ENCODE measurements around the gene ZNF106. TPM values are rescaled to one million over a fixed set of nuclear protein-coding genes. Genes with fewer than 3 reads are reported as not detected.

The ZNF106 gene
- total and polyA plus RNA-seq, 3 experiments from 2014 or later, result 48.5 to 51.6 (median 50.0) TPM

- Mint-ChIP-seq H3K36me3 (peaks cover 0 to 7% (median 0%) of the 10 kb centered on the region in 3 donors), H3K27me3 (no peaks in the 10 kb centered on the region), H3K9me3 (no peaks in the 10 kb centered on the region), H3K4me1 (no peaks in the 10 kb centered on the region), H3K27ac (peak overlapping the region in 1 of 8 donors; percentile 18), H3K4me3 (no peak overlapping the region)
- Histone ChIP-seq H3K4me3 (ENCODE audit: low read length) (no peak overlapping the region), H3K9me3 (ENCODE audit: low read length) (no peaks in the 10 kb centered on the region), H3K36me3 (ENCODE audit: insufficient read depth, low read length) (no peaks in the 10 kb centered on the region), H3K27me3 (ENCODE audit: insufficient read depth, low read length, poor library complexity, severe bottlenecking) (no peaks in the 10 kb centered on the region), H3K27ac (ENCODE audit: low read depth, low read length) (no peak overlapping the region), H3K4me1 (ENCODE audit: insufficient read depth, low read length) (no peaks in the 10 kb centered on the region)
- DNase-seq, result no peak
- ChIA-PET CTCF (interaction anchor here (1.3 kb wide), 1 partner anchor 14 kb away, joined by 3 read pairs; no protein-coding TSS in a partner anchor), POLR2A (no interaction called here)
Measured at GRCh38 chr15:42371096-42371495, 119.8 kb downstream of the ZNF106 start.

- POLR2A ChIA-PET, result no interaction called here
- Histone ChIP-seq H3K4me1 (ENCODE audit: insufficient read depth, low read length) (no peaks in the 10 kb centered on the region), H3K4me3 (ENCODE audit: low read length) (no peak overlapping the region), H3K27ac (ENCODE audit: low read depth, low read length) (no peak overlapping the region), H3K9me3 (ENCODE audit: low read length) (no peaks in the 10 kb centered on the region), H3K27me3 (ENCODE audit: insufficient read depth, low read length, poor library complexity, severe bottlenecking) (no peaks in the 10 kb centered on the region), H3K36me3 (ENCODE audit: insufficient read depth, low read length) (no peaks in the 10 kb centered on the region)
- DNase-seq, result no peak
- Mint-ChIP-seq H3K4me1 (no peaks in the 10 kb centered on the region), H3K36me3 (peaks cover 0 to 5% (median 4%) of the 10 kb centered on the region in 3 donors), H3K27ac (no peak overlapping the region), H3K4me3 (no peak overlapping the region), H3K9me3 (no peaks in the 10 kb centered on the region), H3K27me3 (no peaks in the 10 kb centered on the region)
- CTCF ChIA-PET, result no interaction called here
Measured at GRCh38 chr15:42368096-42368495, 122.8 kb downstream of the ZNF106 start.

GRCh38 chr15:42367041-42367440, 123.9 kb downstream of the ZNF106 start:
- no peaks in the 10 kb centered on the region for H3K36me3 ChIP-seq (ENCODE audit: insufficient read depth, low read length)
- no peak overlapping the region for H3K27ac Mint-ChIP-seq
- peaks cover 2 to 7% (median 4%) of the 10 kb centered on the region in 3 donors for H3K36me3 Mint-ChIP-seq
- no peak overlapping the region for H3K4me3 ChIP-seq (ENCODE audit: low read length)
- no peaks in the 10 kb centered on the region for H3K9me3 Mint-ChIP-seq
- CTCF ChIA-PET, result no interaction called here
- no peaks in the 10 kb centered on the region for H3K27me3 ChIP-seq (ENCODE audit: insufficient read depth, low read length, poor library complexity, severe bottlenecking)
- H3K4me1 Mint-ChIP-seq, result no peaks in the 10 kb centered on the region
- H3K27ac ChIP-seq (ENCODE audit: low read depth, low read length), result no peak overlapping the region
- no peaks in the 10 kb centered on the region for H3K4me1 ChIP-seq (ENCODE audit: insufficient read depth, low read length)
- no peaks in the 10 kb centered on the region for H3K27me3 Mint-ChIP-seq
- POLR2A ChIA-PET, result no interaction called here
- no peaks in the 10 kb centered on the region for H3K9me3 ChIP-seq (ENCODE audit: low read length)
- no peak overlapping the region for H3K4me3 Mint-ChIP-seq
- DNase-seq, result no peak

GRCh38 chr15:42365921-42366550, 124.9 kb downstream of the ZNF106 start:
- H3K4me1 Mint-ChIP-seq, result no peaks in the 10 kb centered on the region
- ChIA-PET POLR2A (no interaction called here), CTCF (interaction anchor here (1.1 kb wide), 1 partner anchor 22 kb away, joined by 3 read pairs; no protein-coding TSS in a partner anchor)
- H3K4me3 Mint-ChIP-seq, result no peak overlapping the region
- H3K27ac Mint-ChIP-seq, result peak overlapping the region in 1 of 8 donors; percentile 51
- Histone ChIP-seq H3K9me3 (ENCODE audit: low read length) (no peaks in the 10 kb centered on the region), H3K4me1 (ENCODE audit: insufficient read depth, low read length) (no peaks in the 10 kb centered on the region), H3K4me3 (ENCODE audit: low read length) (no peak overlapping the region), H3K27me3 (ENCODE audit: insufficient read depth, low read length, poor library complexity, severe bottlenecking) (no peaks in the 10 kb centered on the region), H3K27ac (ENCODE audit: low read depth, low read length) (no peak overlapping the region), H3K36me3 (ENCODE audit: insufficient read depth, low read length) (no peaks in the 10 kb centered on the region)
- H3K27me3 Mint-ChIP-seq, result no peaks in the 10 kb centered on the region
- no peak for DNase-seq
- peaks cover 4 to 7% (median 5%) of the 10 kb centered on the region in 3 donors for H3K36me3 Mint-ChIP-seq
- no peaks in the 10 kb centered on the region for H3K9me3 Mint-ChIP-seq

GRCh38 chr15:42364529-42364928, 126.4 kb downstream of the ZNF106 start:
- Histone ChIP-seq H3K27ac (ENCODE audit: low read depth, low read length) (no peak overlapping the region), H3K9me3 (ENCODE audit: low read length) (no peaks in the 10 kb centered on the region), H3K4me1 (ENCODE audit: insufficient read depth, low read length) (no peaks in the 10 kb centered on the region), H3K36me3 (ENCODE audit: insufficient read depth, low read length) (no peaks in the 10 kb centered on the region), H3K27me3 (ENCODE audit: insufficient read depth, low read length, poor library complexity, severe bottlenecking) (no peaks in the 10 kb centered on the region), H3K4me3 (ENCODE audit: low read length) (no peak overlapping the region)
- H3K4me1 Mint-ChIP-seq, result no peaks in the 10 kb centered on the region
- H3K9me3 Mint-ChIP-seq, result no peaks in the 10 kb centered on the region
- H3K4me3 Mint-ChIP-seq, result no peak overlapping the region
- CTCF ChIA-PET, result no interaction called here
- no peak for DNase-seq
- H3K36me3 Mint-ChIP-seq, result peaks cover 4 to 13% (median 7%) of the 10 kb centered on the region in 3 donors
- POLR2A ChIA-PET, result no interaction called here
- H3K27me3 Mint-ChIP-seq, result no peaks in the 10 kb centered on the region
- no peak overlapping the region for H3K27ac Mint-ChIP-seq

- peaks cover 4 to 17% (median 7%) of the 10 kb centered on the region in 3 donors for H3K36me3 Mint-ChIP-seq
- no peak overlapping the region for H3K4me3 Mint-ChIP-seq
- ChIA-PET CTCF (no interaction called here), POLR2A (no interaction called here)
- H3K27me3 Mint-ChIP-seq, result no peaks in the 10 kb centered on the region
- no peaks in the 10 kb centered on the region for H3K9me3 Mint-ChIP-seq
- DNase-seq, result no peak
- Histone ChIP-seq H3K27me3 (ENCODE audit: insufficient read depth, low read length, poor library complexity, severe bottlenecking) (no peaks in the 10 kb centered on the region), H3K4me1 (ENCODE audit: insufficient read depth, low read length) (no peaks in the 10 kb centered on the region), H3K36me3 (ENCODE audit: insufficient read depth, low read length) (no peaks in the 10 kb centered on the region), H3K27ac (ENCODE audit: low read depth, low read length) (no peak overlapping the region), H3K4me3 (ENCODE audit: low read length) (no peak overlapping the region), H3K9me3 (ENCODE audit: low read length) (no peaks in the 10 kb centered on the region)
- H3K4me1 Mint-ChIP-seq, result no peaks in the 10 kb centered on the region
- H3K27ac Mint-ChIP-seq, result no peak overlapping the region
Measured at GRCh38 chr15:42363942-42364341, 127.0 kb downstream of the ZNF106 start.

GRCh38 chr15:42363487-42363886, 127.5 kb downstream of the ZNF106 start:
- no peaks in the 10 kb centered on the region for H3K4me1 Mint-ChIP-seq
- Histone ChIP-seq H3K4me3 (ENCODE audit: low read length) (no peak overlapping the region), H3K27ac (ENCODE audit: low read depth, low read length) (no peak overlapping the region), H3K4me1 (ENCODE audit: insufficient read depth, low read length) (no peaks in the 10 kb centered on the region), H3K9me3 (ENCODE audit: low read length) (no peaks in the 10 kb centered on the region), H3K36me3 (ENCODE audit: insufficient read depth, low read length) (no peaks in the 10 kb centered on the region), H3K27me3 (ENCODE audit: insufficient read depth, low read length, poor library complexity, severe bottlenecking) (no peaks in the 10 kb centered on the region)
- ChIA-PET CTCF (no interaction called here), POLR2A (no interaction called here)
- no peaks in the 10 kb centered on the region for H3K9me3 Mint-ChIP-seq
- H3K27ac Mint-ChIP-seq, result peak overlapping the region in 1 of 8 donors; percentile 6
- peaks cover 4 to 19% (median 7%) of the 10 kb centered on the region in 3 donors for H3K36me3 Mint-ChIP-seq
- H3K27me3 Mint-ChIP-seq, result no peaks in the 10 kb centered on the region
- no peak for DNase-seq
- H3K4me3 Mint-ChIP-seq, result no peak overlapping the region
